ENCODE measurements around the gene SLC25A25. TPM values are rescaled to one million over a fixed set of nuclear protein-coding genes. Genes with fewer than 3 reads are reported as not detected.

SLC25A25 gene
- total RNA-seq, 3 donors from 2014 or later = 27.2 to 43.9 (median 33.1) TPM

DNA sequence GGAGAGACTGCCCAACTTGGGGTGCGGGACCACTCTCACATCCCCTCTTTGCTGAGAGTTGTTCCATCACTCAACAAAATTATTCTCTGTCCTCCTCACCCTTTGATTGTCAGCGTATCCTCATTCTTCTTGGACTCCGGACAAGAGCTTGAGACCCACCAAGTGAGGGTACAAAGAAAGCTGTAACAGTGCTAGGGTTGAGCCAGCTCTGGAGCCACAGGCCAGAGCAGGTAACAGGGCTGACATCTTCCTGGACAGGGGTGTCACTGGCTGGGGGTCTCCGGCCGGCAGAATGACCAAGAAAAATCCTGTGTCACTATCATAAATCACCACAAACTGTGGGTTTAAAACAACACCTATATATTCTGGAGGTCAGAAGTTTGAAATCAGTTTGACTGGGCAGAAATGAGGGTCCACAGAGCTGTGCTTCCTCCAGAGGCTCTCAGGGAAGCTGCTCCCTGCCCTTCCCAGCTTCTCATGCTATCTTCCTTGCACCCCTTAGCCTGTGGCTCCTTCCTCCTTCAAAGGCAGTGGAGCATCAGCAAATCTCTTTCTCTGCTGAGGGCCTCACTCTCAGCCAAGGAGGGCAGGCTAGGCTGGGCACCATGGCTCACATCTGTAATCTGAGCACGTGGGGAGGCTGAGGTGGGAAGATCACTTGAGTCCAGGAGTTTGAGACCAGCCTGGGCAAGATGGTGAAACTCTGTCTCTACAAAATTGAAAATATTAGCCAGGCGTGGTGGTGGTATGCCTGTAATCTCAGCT lies 87.9 kb downstream of the SLC25A25 start:
- H3K27ac ChIP-seq = no peak overlapping the region
- DNase-seq (ENCODE audit: low spot score in 2 of 2) = no peak
- TF ChIP-seq, protein P1, sequence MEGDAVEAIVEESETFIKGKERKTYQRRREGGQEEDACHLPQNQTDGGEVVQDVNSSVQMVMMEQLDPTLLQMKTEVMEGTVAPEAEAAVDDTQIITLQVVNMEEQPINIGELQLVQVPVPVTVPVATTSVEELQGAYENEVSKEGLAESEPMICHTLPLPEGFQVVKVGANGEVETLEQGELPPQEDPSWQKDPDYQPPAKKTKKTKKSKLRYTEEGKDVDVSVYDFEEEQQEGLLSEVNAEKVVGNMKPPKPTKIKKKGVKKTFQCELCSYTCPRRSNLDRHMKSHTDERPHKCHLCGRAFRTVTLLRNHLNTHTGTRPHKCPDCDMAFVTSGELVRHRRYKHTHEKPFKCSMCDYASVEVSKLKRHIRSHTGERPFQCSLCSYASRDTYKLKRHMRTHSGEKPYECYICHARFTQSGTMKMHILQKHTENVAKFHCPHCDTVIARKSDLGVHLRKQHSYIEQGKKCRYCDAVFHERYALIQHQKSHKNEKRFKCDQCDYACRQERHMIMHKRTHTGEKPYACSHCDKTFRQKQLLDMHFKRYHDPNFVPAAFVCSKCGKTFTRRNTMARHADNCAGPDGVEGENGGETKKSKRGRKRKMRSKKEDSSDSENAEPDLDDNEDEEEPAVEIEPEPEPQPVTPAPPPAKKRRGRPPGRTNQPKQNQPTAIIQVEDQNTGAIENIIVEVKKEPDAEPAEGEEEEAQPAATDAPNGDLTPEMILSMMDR (IDR thresholded peaks at IDR 0.05) = no peak
- no peak for TF ChIP-seq POLR2AphosphoS5 (IDR thresholded peaks at IDR 0.05)
- no peak for TF ChIP-seq POLR2A (IDR thresholded peaks at IDR 0.05)
- H3K36me3 ChIP-seq = no peaks in the 10 kb centered on the region
- intact Hi-C loops (cut with DNase I; ENCODE audit: low total_unique reads) = no loop called here
- H3K9me3 ChIP-seq = no peaks in the 10 kb centered on the region
- H3K27me3 ChIP-seq = no peaks in the 10 kb centered on the region
- no peak overlapping the region for H3K4me3 ChIP-seq
- no peaks in the 10 kb centered on the region for H3K4me1 ChIP-seq

Other genes with a start within 250 kb of the SLC25A25 start
- 10 to 100 TPM; 21.5 to 50.8 (median 30.9) TPM for gene ENG, start 213.6 kb upstream of the SLC25A25 start, total RNA-seq
- 10 to 100 TPM; 23.5 to 30.2 (median 23.6) TPM for gene AK1, start 190.6 kb upstream of the SLC25A25 start, total RNA-seq
- 100 to 1,000 TPM in 2 of 3 donors, 10 to 100 TPM in 1; 61.5 to 175 (median 103) TPM for gene ST6GALNAC6, start 168.6 kb upstream of the SLC25A25 start, total RNA-seq
- 10 to 100 TPM; 17.6 to 44.6 (median 24.0) TPM for gene ST6GALNAC4, start 151.2 kb upstream of the SLC25A25 start, total RNA-seq
- gene PIP5KL1, start 137.5 kb upstream of the SLC25A25 start, total RNA-seq = 10 to 100 TPM in 1 of 3 donors, 1 to 10 TPM in 2; 2.2 to 10.1 (median 5.2) TPM
- 10 to 100 TPM; 10.6 to 17.4 (median 17.1) TPM for gene DPM2, start 130.4 kb upstream of the SLC25A25 start, total RNA-seq
- 10 to 100 TPM in 2 of 3 donors, 1 to 10 TPM in 1; 7.7 to 32.1 (median 19.7) TPM for gene EEIG1, start 87.2 kb upstream of the SLC25A25 start, total RNA-seq
- 10 to 100 TPM in 2 of 3 donors, 1 to 10 TPM in 1; 8.8 to 13.1 (median 11.9) TPM for gene NAIF1, start 912 bp upstream of the SLC25A25 start, total RNA-seq
- 10 to 100 TPM; 35.7 to 86.9 (median 55.0) TPM for gene PTGES2, start 59.5 kb downstream of the SLC25A25 start, total RNA-seq
- 10 to 100 TPM in 2 of 3 donors, not detected in 1; 38.5 to 42.3 TPM for gene LCN2, start 81.2 kb downstream of the SLC25A25 start, total RNA-seq
- 100 to 1,000 TPM; 144 to 232 (median 152) TPM for gene BBLN, start 92.0 kb downstream of the SLC25A25 start, total RNA-seq
- gene CIZ1, start 123.3 kb downstream of the SLC25A25 start, total RNA-seq = 10 to 100 TPM; 54.1 to 71.8 (median 58.4) TPM
- 10 to 100 TPM; 11.3 to 36.0 (median 12.5) TPM for gene DNM1, start 135.1 kb downstream of the SLC25A25 start, total RNA-seq
- gene GOLGA2, start 207.8 kb downstream of the SLC25A25 start, total RNA-seq = 100 to 1,000 TPM in 1 of 3 donors, 10 to 100 TPM in 2; 87.7 to 121 (median 97.5) TPM
- 10 to 100 TPM; 25.8 to 39.7 (median 31.4) TPM for gene SWI5, start 208.0 kb downstream of the SLC25A25 start, total RNA-seq